CD4-positive, alpha-beta T cell treated with Interleukin-15 for 4 hours (primary cell): Measurements from ENCODE around the gene USP31.
"Not testable (repeated sequence)": the region's sequence is repeated elsewhere in the genome, so short reads cannot be mapped to it uniquely, and the experiment has no call there.

Source experiments
- DNase-seq: peaks from one replicate; pipeline ENCODE4 v3.0.0-alpha.2; 2020; ENCODE audit warnings: low spot score

Gene USP31

GRCh38 chr16:23131436-23131835 lies 17.8 kb downstream of the USP31 start:
- no peak for DNase-seq

- no peak for DNase-seq
These were observed 18.2 kb downstream of the USP31 start for GRCh38 chr16:23131036-23131435.

GRCh38 chr16:23129686-23130085 lies 19.6 kb downstream of the USP31 start:
- no peak for DNase-seq

GRCh38 chr16:23128056-23128455 lies 21.2 kb downstream of the USP31 start:
- no peak for DNase-seq

- DNase-seq = no peak
These were observed 24.0 kb downstream of the USP31 start for GRCh38 chr16:23125277-23125676.

GRCh38 chr16:23124315-23124714 lies 24.9 kb downstream of the USP31 start:
- no peak for DNase-seq

GRCh38 chr16:23122144-23122543 lies 27.1 kb downstream of the USP31 start:
- DNase-seq = no peak

- DNase-seq = no peak
These were observed 28.2 kb downstream of the USP31 start for GRCh38 chr16:23121024-23121423.

GRCh38 chr16:23120562-23120961 lies 28.7 kb downstream of the USP31 start:
- DNase-seq = no peak

- DNase-seq = no peak
These were observed 29.7 kb downstream of the USP31 start for GRCh38 chr16:23119570-23119969.

GRCh38 chr16:23114131-23114904 lies 34.9 kb downstream of the USP31 start:
- DNase-seq = no peak

- DNase-seq = no peak
These were observed 36.1 kb downstream of the USP31 start for GRCh38 chr16:23113185-23113584.

GRCh38 chr16:23110257-23110899 lies 38.9 kb downstream of the USP31 start:
- DNase-seq = no peak

- no peak for DNase-seq
These were observed 41.3 kb downstream of the USP31 start for GRCh38 chr16:23107936-23108335.

GRCh38 chr16:23107117-23107516 lies 42.1 kb downstream of the USP31 start:
- DNase-seq = no peak

GRCh38 chr16:23105309-23105708 lies 43.9 kb downstream of the USP31 start:
- DNase-seq = no peak

- no peak for DNase-seq
These were observed 45.0 kb downstream of the USP31 start for GRCh38 chr16:23104032-23104955.

GRCh38 chr16:23103603-23104002 lies 45.6 kb downstream of the USP31 start:
- no peak for DNase-seq

- DNase-seq = no peak
These were observed 48.2 kb downstream of the USP31 start for GRCh38 chr16:23101012-23101550.

- not testable (repeated sequence) for DNase-seq
These were observed 52.8 kb downstream of the USP31 start for GRCh38 chr16:23096450-23096849.

GRCh38 chr16:23094136-23094535 lies 55.1 kb downstream of the USP31 start:
- DNase-seq = not testable (repeated sequence)

- no peak for DNase-seq
These were observed 56.5 kb downstream of the USP31 start for GRCh38 chr16:23092801-23093117.
